ENCODE measurements around the gene SLC17A2. TPM values are rescaled to one million over a fixed set of nuclear protein-coding genes. Genes with fewer than 3 reads are reported as not detected.

SLC17A2 gene
- total and polyA plus RNA-seq, 2 experiments from 2014 or later = not detected

DNA sequence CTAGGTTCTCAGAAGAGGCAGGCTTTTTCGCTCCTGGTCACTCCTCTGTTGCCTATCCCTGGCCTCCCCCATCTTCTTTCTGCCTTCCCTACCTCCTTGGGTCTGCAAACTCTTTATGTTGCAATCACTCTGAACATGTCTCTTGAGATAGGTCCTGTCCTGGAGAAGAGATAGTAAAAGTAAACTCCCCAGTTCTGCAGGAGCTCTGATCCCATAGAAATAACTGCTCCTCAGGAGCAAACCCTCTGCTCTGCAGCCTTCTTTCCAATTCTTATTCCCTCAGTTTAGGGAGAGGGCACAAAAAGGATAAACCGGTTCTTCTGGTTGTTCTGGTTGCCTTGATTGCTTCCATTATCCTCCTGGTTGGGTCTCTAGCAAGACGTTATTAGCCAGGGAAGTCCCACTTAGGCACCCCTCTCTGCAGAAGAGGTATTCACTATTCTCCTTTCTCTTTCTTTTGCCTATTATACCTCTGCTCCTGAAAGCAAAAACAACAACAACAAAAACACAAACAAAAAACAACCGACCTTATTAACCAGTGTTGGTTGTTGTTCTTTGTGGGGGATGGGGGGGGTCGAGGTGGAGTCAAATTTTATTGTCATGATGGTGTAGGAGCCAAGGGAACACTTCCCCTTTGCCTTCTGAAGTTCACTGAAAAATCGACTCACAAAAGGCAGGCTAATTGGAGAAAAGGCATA is 33.1 kb upstream of the SLC17A2 start:
- H3K27ac Mint-ChIP-seq = 0 out of 2 replicates have a peak overlapping the region, but pooled peaks have one; percentile 56
- H3K27ac ChIP-seq (ENCODE audit: low read depth) = no peak overlapping the region
- DNase-seq (ENCODE audit: low spot score) = peak; percentile 93

More for the DNA sequence above, 33.1 kb upstream of the SLC17A2 start:
- Mint-ChIP-seq H3K36me3 (ENCODE audit: low read depth) (peaks cover 46% of the 10 kb centered on the region), H3K27me3 (ENCODE audit: insufficient read depth, low read depth, poor library complexity) (peaks cover 13% of the 10 kb centered on the region), H3K9me3 (peaks cover 30% of the 10 kb centered on the region), H3K4me1 (peaks cover 56% of the 10 kb centered on the region), H3K4me3 (peak overlapping the region; percentile 67)
- peaks cover 21% of the 10 kb centered on the region for H3K27me3 ChIP-seq (ENCODE audit: insufficient read depth)
- peaks cover 51% of the 10 kb centered on the region for H3K4me1 ChIP-seq (ENCODE audit: insufficient read depth)
- no peaks in the 10 kb centered on the region for H3K79me2 ChIP-seq (replicated peaks; ENCODE audit: insufficient read depth)
- no peaks in the 10 kb centered on the region for H4K20me1 ChIP-seq (replicated peaks; ENCODE audit: insufficient read depth)
- H3K36me3 ChIP-seq (ENCODE audit: insufficient read depth) = 0 out of 2 replicates have a peak, but pooled peaks cover 11% of the 10 kb centered on the region
- no peak overlapping the region for H2AFZ ChIP-seq
- peak overlapping the region; percentile 73 for H3K4me2 ChIP-seq
- peaks cover 4% of the 10 kb centered on the region; the same call in 1 of the 2 replicates for H3K9me2 ChIP-seq (ENCODE audit: insufficient read depth)
- TF ChIP-seq, protein P1, sequence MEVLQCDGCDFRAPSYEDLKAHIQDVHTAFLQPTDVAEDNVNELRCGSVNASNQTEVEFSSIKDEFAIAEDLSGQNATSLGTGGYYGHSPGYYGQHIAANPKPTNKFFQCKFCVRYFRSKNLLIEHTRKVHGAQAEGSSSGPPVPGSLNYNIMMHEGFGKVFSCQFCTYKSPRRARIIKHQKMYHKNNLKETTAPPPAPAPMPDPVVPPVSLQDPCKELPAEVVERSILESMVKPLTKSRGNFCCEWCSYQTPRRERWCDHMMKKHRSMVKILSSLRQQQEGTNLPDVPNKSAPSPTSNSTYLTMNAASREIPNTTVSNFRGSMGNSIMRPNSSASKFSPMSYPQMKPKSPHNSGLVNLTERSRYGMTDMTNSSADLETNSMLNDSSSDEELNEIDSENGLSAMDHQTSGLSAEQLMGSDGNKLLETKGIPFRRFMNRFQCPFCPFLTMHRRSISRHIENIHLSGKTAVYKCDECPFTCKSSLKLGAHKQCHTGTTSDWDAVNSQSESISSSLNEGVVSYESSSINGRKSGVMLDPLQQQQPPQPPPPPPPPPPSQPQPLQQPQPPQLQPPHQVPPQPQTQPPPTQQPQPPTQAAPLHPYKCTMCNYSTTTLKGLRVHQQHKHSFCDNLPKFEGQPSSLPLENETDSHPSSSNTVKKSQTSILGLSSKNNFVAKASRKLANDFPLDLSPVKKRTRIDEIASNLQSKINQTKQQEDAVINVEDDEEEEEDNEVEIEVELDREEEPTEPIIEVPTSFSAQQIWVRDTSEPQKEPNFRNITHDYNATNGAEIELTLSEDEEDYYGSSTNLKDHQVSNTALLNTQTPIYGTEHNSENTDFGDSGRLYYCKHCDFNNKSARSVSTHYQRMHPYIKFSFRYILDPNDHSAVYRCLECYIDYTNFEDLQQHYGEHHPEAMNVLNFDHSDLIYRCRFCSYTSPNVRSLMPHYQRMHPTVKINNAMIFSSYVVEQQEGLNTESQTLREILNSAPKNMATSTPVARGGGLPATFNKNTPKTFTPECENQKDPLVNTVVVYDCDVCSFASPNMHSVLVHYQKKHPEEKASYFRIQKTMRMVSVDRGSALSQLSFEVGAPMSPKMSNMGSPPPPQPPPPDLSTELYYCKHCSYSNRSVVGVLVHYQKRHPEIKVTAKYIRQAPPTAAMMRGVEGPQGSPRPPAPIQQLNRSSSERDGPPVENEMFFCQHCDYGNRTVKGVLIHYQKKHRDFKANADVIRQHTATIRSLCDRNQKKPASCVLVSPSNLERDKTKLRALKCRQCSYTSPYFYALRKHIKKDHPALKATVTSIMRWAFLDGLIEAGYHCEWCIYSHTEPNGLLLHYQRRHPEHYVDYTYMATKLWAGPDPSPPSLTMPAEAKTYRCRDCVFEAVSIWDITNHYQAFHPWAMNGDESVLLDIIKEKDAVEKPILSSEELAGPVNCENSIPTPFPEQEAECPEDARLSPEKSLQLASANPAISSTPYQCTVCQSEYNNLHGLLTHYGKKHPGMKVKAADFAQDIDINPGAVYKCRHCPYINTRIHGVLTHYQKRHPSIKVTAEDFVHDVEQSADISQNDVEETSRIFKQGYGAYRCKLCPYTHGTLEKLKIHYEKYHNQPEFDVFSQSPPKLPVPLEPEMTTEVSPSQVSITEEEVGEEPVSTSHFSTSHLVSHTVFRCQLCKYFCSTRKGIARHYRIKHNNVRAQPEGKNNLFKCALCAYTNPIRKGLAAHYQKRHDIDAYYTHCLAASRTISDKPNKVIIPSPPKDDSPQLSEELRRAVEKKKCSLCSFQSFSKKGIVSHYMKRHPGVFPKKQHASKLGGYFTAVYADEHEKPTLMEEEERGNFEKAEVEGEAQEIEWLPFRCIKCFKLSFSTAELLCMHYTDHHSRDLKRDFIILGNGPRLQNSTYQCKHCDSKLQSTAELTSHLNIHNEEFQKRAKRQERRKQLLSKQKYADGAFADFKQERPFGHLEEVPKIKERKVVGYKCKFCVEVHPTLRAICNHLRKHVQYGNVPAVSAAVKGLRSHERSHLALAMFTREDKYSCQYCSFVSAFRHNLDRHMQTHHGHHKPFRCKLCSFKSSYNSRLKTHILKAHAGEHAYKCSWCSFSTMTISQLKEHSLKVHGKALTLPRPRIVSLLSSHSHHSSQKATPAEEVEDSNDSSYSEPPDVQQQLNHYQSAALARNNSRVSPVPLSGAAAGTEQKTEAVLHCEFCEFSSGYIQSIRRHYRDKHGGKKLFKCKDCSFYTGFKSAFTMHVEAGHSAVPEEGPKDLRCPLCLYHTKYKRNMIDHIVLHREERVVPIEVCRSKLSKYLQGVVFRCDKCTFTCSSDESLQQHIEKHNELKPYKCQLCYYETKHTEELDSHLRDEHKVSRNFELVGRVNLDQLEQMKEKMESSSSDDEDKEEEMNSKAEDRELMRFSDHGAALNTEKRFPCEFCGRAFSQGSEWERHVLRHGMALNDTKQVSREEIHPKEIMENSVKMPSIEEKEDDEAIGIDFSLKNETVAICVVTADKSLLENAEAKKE (CRISPR knock-in tag; IDR thresholded peaks at IDR 0.05) = peak; percentile 74
- TF ChIP-seq POLR2AphosphoS5 (IDR thresholded peaks at IDR 0.05; ENCODE audit: low read depth) (peak; percentile 61), NANOG (IDR thresholded peaks at IDR 0.05; ENCODE audit: borderline replicate concordance) (peak; percentile 65; the same call in 1 of the 2 replicates), JUNB (IDR thresholded peaks at IDR 0.05; ENCODE audit: unreplicated experiment) (no peak), CREB1 (CRISPR knock-in tag; IDR thresholded peaks at IDR 0.05; ENCODE audit: low read depth) (0 out of 2 replicates have a peak, but pooled peaks have one; percentile 17)
- peak; percentile 94 for ATAC-seq
- peak overlapping the region; percentile 40 for H3K4me3 ChIP-seq
- H3F3A ChIP-seq (replicated peaks; ENCODE audit: low read depth) = no peaks in the 10 kb centered on the region
